GM12878 (cell line): ENCODE data around the gene DOC2B. TPM values are rescaled to one million over a fixed set of nuclear protein-coding genes. Genes with fewer than 3 reads are reported as not detected.
"Not testable (repeated sequence)": the region's sequence is repeated elsewhere in the genome, so short reads cannot be mapped to it uniquely, and the experiment has no call there.

Experiments used
- ATAC-seq: fragments of 200-7000 bp; cut with Tn5 transposase; 3 replicates; pipeline ENCODE4 v1.9.1; 2020; ENCODE audit warnings: mild to moderate bottlenecking, moderate library complexity
- BruUV-seq: library from RNA; stranded (reverse); fragments of 400-500 nt; replicated peaks from 2 replicates; lab custom pipeline; 2021; lab: Mats Ljungman, UMichigan
- CTCF ChIA-PET: fragments of 300-600 bp; sonication (Branson Sonifier 250); formaldehyde crosslinking; extraction: SDS; loops from one replicate; lab custom pipeline; 2021; ENCODE audit warnings: inconsistent platforms; lab: Yijun Ruan, JAX
- POLR2A ChIA-PET: fragments of 350-600 bp; formaldehyde crosslinking; extraction: SDS; loops from one replicate; lab custom pipeline; 2021; ENCODE audit warnings: inconsistent platforms; lab: Charles Lee
- RAD21 ChIA-PET: fragments of 300-600 bp; sonication (Branson Sonifier 250); formaldehyde crosslinking; loops from one replicate; lab custom pipeline; 2023; ENCODE audit warnings: antibody characterized with exemption; ENCODE audit not compliant: unreplicated experiment; lab: Charles Lee
- SMC1A ChIA-PET: fragments of 300-600 bp; sonication (Branson Sonifier 250); formaldehyde crosslinking; loops from one replicate; lab custom pipeline; 2023; ENCODE audit not compliant: unreplicated experiment, uncharacterized antibody; lab: Charles Lee
- DNase-seq: peaks from one replicate; pipeline ENCODE4 v3.0.0-alpha.2; 2011; ENCODE audit warnings: low read depth, low spot score
- FAIRE-seq: peaks from 3 replicates; lab custom pipeline; 2011; peaks lifted over from hg19 to GRCh38; lab: Jason Lieb, UNC
- H2AFZ ChIP-seq: 2 replicates; pipeline ENCODE4 v1.6.0; 2011; ENCODE audit warnings: low read depth, low read length, control low read depth; ENCODE audit not compliant: control insufficient read depth
- H3K27ac ChIP-seq: 2 replicates; pipeline ENCODE4 v1.5.1; 2011; ENCODE audit warnings: control low read depth; ENCODE audit not compliant: control insufficient read depth, insufficient read depth
- H3K27me3 ChIP-seq, 2 experiments: replicated peaks in 1 of 2; 2 replicates each; pipeline versions ENCODE4 v1.6.0 to v1.6.1; 2011; ENCODE audit warnings: low read length in 1 of 2; ENCODE audit not compliant: control insufficient read depth in 2 of 2, insufficient read depth in 2 of 2
- H3K36me3 ChIP-seq, 2 experiments: 2 replicates each; pipeline ENCODE4 v1.5.1; 2011; ENCODE audit warnings: low read length in 1 of 2; ENCODE audit not compliant: control insufficient read depth in 2 of 2, insufficient read depth in 2 of 2
- H3K4me1 ChIP-seq: 2 replicates; pipeline ENCODE4 v1.6.1; 2011; ENCODE audit warnings: mild to moderate bottlenecking, low read length, moderate library complexity, mixed read lengths; ENCODE audit not compliant: control insufficient read depth, insufficient read depth
- H3K4me2 ChIP-seq: 2 replicates; pipeline ENCODE4 v1.6.0; 2011; ENCODE audit warnings: control low read depth; ENCODE audit not compliant: control insufficient read depth, insufficient read depth
- H3K4me3 ChIP-seq: fragments of 200-600 bp; sonication (generic); 2 replicates; pipeline ENCODE4 v1.5.1; 2016
- H3K79me2 ChIP-seq: 2 replicates; pipeline ENCODE4 v1.6.0; 2011; ENCODE audit warnings: low read length; ENCODE audit not compliant: control insufficient read depth, insufficient read depth
- H3K9ac ChIP-seq: 2 replicates; pipeline ENCODE4 v1.8.0; 2011; ENCODE audit warnings: low read length, control low read depth, mixed read lengths; ENCODE audit not compliant: control insufficient read depth, insufficient read depth
- H3K9me3 ChIP-seq: replicated peaks from 3 replicates; pipeline ENCODE4 v1.5.1; 2011; ENCODE audit warnings: mild to moderate bottlenecking, low read length; ENCODE audit not compliant: control insufficient read depth, insufficient read depth
- H4K20me1 ChIP-seq: 2 replicates; pipeline ENCODE4 v1.6.0; 2011; ENCODE audit not compliant: control insufficient read depth, insufficient read depth
- BCL11A ChIP-seq: IDR thresholded peaks from 2 replicates; pipeline ENCODE4 v1.6.1; 2011; ENCODE audit warnings: low read depth, low read length
- EZH2 ChIP-seq: IDR thresholded peaks from 2 replicates; pipeline ENCODE4 v1.6.1; 2012; ENCODE audit warnings: low read depth, mild to moderate bottlenecking, control low read depth, inconsistent platforms, low read length, borderline replicate concordance; ENCODE audit not compliant: control insufficient read depth
- KAT2A ChIP-seq: conservative IDR thresholded peaks from 2 replicates; pipeline ENCODE4 v1.6.1; 2011; ENCODE audit warnings: low read depth, low read length; ENCODE audit not compliant: control insufficient read depth
- MTA2 ChIP-seq: fragments of 450-650 bp; IDR thresholded peaks from 2 replicates; pipeline ENCODE4 v1.6.1; 2016; ENCODE audit warnings: low read depth, mild to moderate bottlenecking, moderate library complexity
- TAF1 ChIP-seq: IDR thresholded peaks from 2 replicates; pipeline ENCODE4 v1.6.1; 2011; ENCODE audit warnings: mild to moderate bottlenecking, low read depth, low read length, borderline replicate concordance
- YY1 ChIP-seq: IDR thresholded peaks from 2 replicates; pipeline ENCODE4 v1.6.1; 2011; ENCODE audit warnings: low read depth, mild to moderate bottlenecking, low read length
- WGBS: methylation state at CpG from one replicate; pipeline ENCODE4 v1.1.6; 2016; ENCODE audit warnings: low lambda C conversion rate; ENCODE audit not compliant: insufficient replicate concordance, insufficient coverage; ENCODE audit errors: missing lambda C conversion rate; 5-methylcytosine and 5-hydroxymethylcytosine counted together
- in situ Hi-C: fragments of 300-500 bp; cut with MboI; formaldehyde crosslinking; loops from 9 replicates; pipeline ENCODE4 v1.14.3; 2018; ENCODE audit warnings: mixed read lengths
- intact Hi-C: fragments of 100-400 bp; cut with micrococcal nuclease; formaldehyde crosslinking; loops from one replicate; pipeline ENCODE4 v1.14.2; 2022; ENCODE audit not compliant: unreplicated experiment
- polyA plus RNA-seq, 11 experiments: library from polyadenylated mRNA; depleted of rRNA in 4 of 11; unstranded in 6 of 11; stranded (reverse) in 5 of 11; fragments of >200 nt; fragmentation: Nextera tagmentation in 4 of 11; fragmentation: Illumina TruSeq in 1 of 11; extraction: Ambion mirVana in 4 of 11; extraction: Trizol in 1 of 11; gene quantifications; 1 replicate in 1 of 11; 2 replicates in 10 of 11; pipeline versions ENCODE4 v1.2.1 to v1.2.3, GENCODE V29; 2011 to 2016; ENCODE audit warnings: inconsistent platforms in 2 of 11, missing spikeins in 2 of 11, low read depth in 1 of 11
- total RNA-seq, 4 experiments: library from RNA; depleted of rRNA in 3 of 4; stranded (reverse); fragments of >200 nt in 3 of 4; fragmentation: Illumina TruSeq in 1 of 4; extraction: Trizol in 1 of 4; gene quantifications; 2 replicates each; pipeline versions ENCODE4 v1.2.1 to v1.2.3, GENCODE V29; 2013 to 2021

Gene DOC2B
- total and polyA plus RNA-seq, 10 of the 15 experiments (the other 5 are each of a cell fraction or from before 2014, with no cell fraction given): not detected

GRCh38 chr17:216625-217024, 35.2 kb upstream of the DOC2B start (continued):
- no peak for TF ChIP-seq EZH2
- no peak for TF ChIP-seq KAT2A
- no peak for TF ChIP-seq BCL11A

- POLR2A ChIA-PET, H3K4me1 ChIP-seq, H3K9ac ChIP-seq, RAD21 ChIA-PET, FAIRE-seq, intact Hi-C loops, H3K4me3 ChIP-seq, H3K9me3 ChIP-seq, H3K27ac ChIP-seq, H2AFZ ChIP-seq, SMC1A ChIA-PET, H3K79me2 ChIP-seq, H3K4me2 ChIP-seq, H4K20me1 ChIP-seq, H3K36me3 ChIP-seq, DNase-seq, ATAC-seq, H3K27me3 ChIP-seq, CTCF ChIA-PET, BruUV-seq, in situ Hi-C loops: not testable (repeated sequence)
- 52% methylated on average over 22 of the region's 29 CpGs for WGBS
- peak; percentile 93 for TF ChIP-seq YY1
Measured at GRCh38 chr17:215563-216478, 34.4 kb upstream of the DOC2B start.

- BruUV-seq: no TSS peak
- H3K27me3 ChIP-seq: no peaks in the 10 kb centered on the region; a peak in 1 of 4 replicates
Measured at GRCh38 chr17:214881-215331, 33.5 kb upstream of the DOC2B start.

More at GRCh38 chr17:214881-215331, 33.5 kb upstream of the DOC2B start:
- no peak overlapping the region for H2AFZ ChIP-seq
- TF ChIP-seq TAF1 (no peak), MTA2 (no peak)
- TF ChIP-seq, all 136 proteins: peak for 0
- intact Hi-C loops: no loop called here
- Histone ChIP-seq H3K4me2 (no peak overlapping the region), H3K36me3 (no peaks in the 10 kb centered on the region), H4K20me1 (no peaks in the 10 kb centered on the region), H3K79me2 (no peaks in the 10 kb centered on the region), H3K9ac (no peak overlapping the region), H3K4me3 (no peak overlapping the region), H3K27ac (no peak overlapping the region), H3K9me3 (no peaks in the 10 kb centered on the region), H3K4me1 (no peaks in the 10 kb centered on the region)
- in situ Hi-C loops: no loop called here
- ChIA-PET CTCF (no interaction called here), RAD21 (no interaction called here), POLR2A (no interaction called here), SMC1A (no interaction called here)
- ATAC-seq (no peak), DNase-seq (no peak), FAIRE-seq (no peak)
- WGBS: 75% methylated on average over 8 of the region's 10 CpGs
